ENCODE data around the gene HSD17B4. TPM values are rescaled to one million over a fixed set of nuclear protein-coding genes. Genes with fewer than 3 reads are reported as not detected.
"Not testable (repeated sequence)": the region's sequence is repeated elsewhere in the genome, so short reads cannot be mapped to it uniquely, and the experiment has no call there.

HSD17B4 gene
- total RNA-seq, 2 donors from 2014 or later, result 168 to 174 TPM

- no peaks in the 10 kb centered on the region for H3K27me3 ChIP-seq (replicated peaks; ENCODE audit: insufficient read depth)
- no peak for ATAC-seq (ENCODE audit: insufficient number of reproducible peaks, low FRiP score, low read depth)
- no peak overlapping the region for H3K27ac ChIP-seq
- no peaks in the 10 kb centered on the region for H3K36me3 ChIP-seq
- H3K4me1 ChIP-seq (ENCODE audit: control insufficient read depth in 1 of 2, low read depth in 2 of 2), result no peaks in the 10 kb centered on the region
- no peaks in the 10 kb centered on the region for H3K9me3 ChIP-seq
- TF ChIP-seq, protein P1, sequence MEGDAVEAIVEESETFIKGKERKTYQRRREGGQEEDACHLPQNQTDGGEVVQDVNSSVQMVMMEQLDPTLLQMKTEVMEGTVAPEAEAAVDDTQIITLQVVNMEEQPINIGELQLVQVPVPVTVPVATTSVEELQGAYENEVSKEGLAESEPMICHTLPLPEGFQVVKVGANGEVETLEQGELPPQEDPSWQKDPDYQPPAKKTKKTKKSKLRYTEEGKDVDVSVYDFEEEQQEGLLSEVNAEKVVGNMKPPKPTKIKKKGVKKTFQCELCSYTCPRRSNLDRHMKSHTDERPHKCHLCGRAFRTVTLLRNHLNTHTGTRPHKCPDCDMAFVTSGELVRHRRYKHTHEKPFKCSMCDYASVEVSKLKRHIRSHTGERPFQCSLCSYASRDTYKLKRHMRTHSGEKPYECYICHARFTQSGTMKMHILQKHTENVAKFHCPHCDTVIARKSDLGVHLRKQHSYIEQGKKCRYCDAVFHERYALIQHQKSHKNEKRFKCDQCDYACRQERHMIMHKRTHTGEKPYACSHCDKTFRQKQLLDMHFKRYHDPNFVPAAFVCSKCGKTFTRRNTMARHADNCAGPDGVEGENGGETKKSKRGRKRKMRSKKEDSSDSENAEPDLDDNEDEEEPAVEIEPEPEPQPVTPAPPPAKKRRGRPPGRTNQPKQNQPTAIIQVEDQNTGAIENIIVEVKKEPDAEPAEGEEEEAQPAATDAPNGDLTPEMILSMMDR (IDR thresholded peaks at IDR 0.05), result no peak
- H3K4me3 ChIP-seq, result no peak overlapping the region
- DNase-seq (ENCODE audit: low spot score), result no peak
These were observed 6.8 kb upstream of the HSD17B4 start for GRCh38 chr5:119445544-119445943.

GRCh38 chr5:119449882-119450281 lies 2.4 kb upstream of the HSD17B4 start:
- Histone ChIP-seq H3K4me3 (no peak overlapping the region), H3K36me3 (no peaks in the 10 kb centered on the region), H3K27me3 (replicated peaks; ENCODE audit: insufficient read depth) (no peaks in the 10 kb centered on the region), H3K9me3 (peaks cover 3% of the 10 kb centered on the region), H3K4me1 (ENCODE audit: control insufficient read depth in 1 of 2, low read depth in 2 of 2) (peaks cover 0 to 15% of the 10 kb centered on the region in 2 donors), H3K27ac (no peak overlapping the region)
- DNase-seq (ENCODE audit: low spot score) (no peak), ATAC-seq (ENCODE audit: insufficient number of reproducible peaks, low FRiP score, low read depth) (no peak)
- TF ChIP-seq, protein P1 (IDR thresholded peaks at IDR 0.05), result no peak

- H3K27me3 ChIP-seq (replicated peaks; ENCODE audit: insufficient read depth); ATAC-seq (ENCODE audit: insufficient number of reproducible peaks, low FRiP score, low read depth); H3K36me3 ChIP-seq; H3K27ac ChIP-seq; H3K4me3 ChIP-seq; H3K9me3 ChIP-seq; DNase-seq (ENCODE audit: low spot score): not testable (repeated sequence)
- peaks cover 0 to 17% of the 10 kb centered on the region in 2 donors for H3K4me1 ChIP-seq (ENCODE audit: control insufficient read depth in 1 of 2, low read depth in 2 of 2)
These were observed 1.7 kb upstream of the HSD17B4 start for GRCh38 chr5:119450627-119451026.

DNA sequence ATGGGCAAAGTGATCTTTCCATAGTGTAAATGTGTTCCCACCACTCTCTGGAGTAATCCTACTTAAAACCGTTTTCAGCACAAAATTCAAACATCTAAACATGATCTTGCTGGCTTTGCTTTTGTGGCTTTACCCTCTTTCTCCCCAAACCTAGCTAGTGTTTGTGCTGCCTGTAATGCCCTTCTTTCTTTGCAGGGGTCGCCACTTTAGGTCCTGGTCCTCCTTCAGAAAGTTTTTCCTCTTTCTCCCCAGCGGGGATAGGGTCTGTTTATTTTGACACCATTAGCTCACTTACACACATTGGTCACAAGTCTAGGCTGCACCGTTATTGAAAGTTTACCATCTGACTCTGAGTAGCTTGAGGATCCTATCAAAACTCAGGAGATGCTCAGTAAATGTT lies 736 bp upstream of the HSD17B4 start:
- peaks cover 3% of the 10 kb centered on the region for H3K9me3 ChIP-seq
- peaks cover 0 to 26% of the 10 kb centered on the region in 2 donors for H3K4me1 ChIP-seq (ENCODE audit: control insufficient read depth in 1 of 2, low read depth in 2 of 2)
- TF ChIP-seq, protein P1 (IDR thresholded peaks at IDR 0.05), result no peak
- peak overlapping the region; percentile 97 for H3K4me3 ChIP-seq
- ATAC-seq (ENCODE audit: insufficient number of reproducible peaks, low FRiP score, low read depth) (no peak), DNase-seq (ENCODE audit: low spot score) (no peak)
- H3K36me3 ChIP-seq, result no peaks in the 10 kb centered on the region
- no peaks in the 10 kb centered on the region for H3K27me3 ChIP-seq (replicated peaks; ENCODE audit: insufficient read depth)
- H3K27ac ChIP-seq, result no peak overlapping the region

GRCh38 chr5:119452060-119452372 lies 281 bp upstream of the HSD17B4 start:
- no peak for ATAC-seq (ENCODE audit: insufficient number of reproducible peaks, low FRiP score, low read depth)
- no peaks in the 10 kb centered on the region for H3K36me3 ChIP-seq
- H3K4me3 ChIP-seq, result peak overlapping the region; percentile 97
- H3K9me3 ChIP-seq, result peaks cover 3% of the 10 kb centered on the region
- H3K27me3 ChIP-seq (replicated peaks; ENCODE audit: insufficient read depth), result no peaks in the 10 kb centered on the region
- peaks cover 0 to 31% of the 10 kb centered on the region in 2 donors for H3K4me1 ChIP-seq (ENCODE audit: control insufficient read depth in 1 of 2, low read depth in 2 of 2)
- no peak for DNase-seq (ENCODE audit: low spot score)
- peak overlapping the region; percentile 79 to 92 for H3K27ac ChIP-seq
- TF ChIP-seq, protein P1 (IDR thresholded peaks at IDR 0.05), result no peak

GRCh38 chr5:119453040-119453373 lies 710 bp downstream of the HSD17B4 start:
- Histone ChIP-seq H3K27me3 (replicated peaks; ENCODE audit: insufficient read depth) (no peaks in the 10 kb centered on the region), H3K27ac (peak overlapping the region; percentile 79 to 92), H3K9me3 (peaks cover 3% of the 10 kb centered on the region), H3K4me1 (ENCODE audit: control insufficient read depth in 1 of 2, low read depth in 2 of 2) (peaks cover 5 to 41% of the 10 kb centered on the region in 2 donors), H3K4me3 (peak overlapping the region; percentile 97), H3K36me3 (no peaks in the 10 kb centered on the region)
- ATAC-seq (ENCODE audit: insufficient number of reproducible peaks, low FRiP score, low read depth) (peak; percentile 51), DNase-seq (ENCODE audit: low spot score) (no peak)
- TF ChIP-seq, protein P1 (IDR thresholded peaks at IDR 0.05), result no peak

Data from thoracic aorta (tissue), 2 donors.